HG02763 (cell line): ENCODE results near the gene DGKI.
A peak's percentile ranks its signal among the peaks of the same experiment; 100 is the strongest.

Source experiments
- ATAC-seq: cut with Tn5 transposase; IDR thresholded peaks from one replicate; pipeline ENCODE4 v1.9.1; 2021; ENCODE audit warnings: mild to moderate bottlenecking, moderate library complexity; ENCODE audit not compliant: unreplicated experiment

DGKI gene

GRCh38 chr7:137846827-137847567 is at the start of gene DGKI:
DGKI (minus strand) TSS chr7:137846974.
- ATAC-seq, result no peak

GRCh38 chr7:137895301-137896221 is 48.8 kb upstream of the DGKI start:
- ATAC-seq, result peak; percentile 72

GRCh38 chr7:137893143-137893742 is 46.5 kb upstream of the DGKI start:
- no peak for ATAC-seq

- ATAC-seq, result no peak
These were observed 44.4 kb upstream of the DGKI start for GRCh38 chr7:137891016-137891655.

GRCh38 chr7:137890449-137890921 is 43.7 kb upstream of the DGKI start:
- no peak for ATAC-seq

GRCh38 chr7:137888241-137888640 is 41.5 kb upstream of the DGKI start:
- no peak for ATAC-seq

GRCh38 chr7:137886746-137887145 is 40.0 kb upstream of the DGKI start:
- no peak for ATAC-seq

GRCh38 chr7:137886281-137886680 is 39.5 kb upstream of the DGKI start:
- ATAC-seq, result no peak

- ATAC-seq, result no peak
These were observed 38.9 kb upstream of the DGKI start for GRCh38 chr7:137885678-137886077.

GRCh38 chr7:137882806-137883205 is 36.0 kb upstream of the DGKI start:
- no peak for ATAC-seq

- peak; percentile 81 for ATAC-seq
These were observed 35.5 kb upstream of the DGKI start for GRCh38 chr7:137882261-137882668.

- ATAC-seq, result peak; percentile 3
These were observed 35.0 kb upstream of the DGKI start for GRCh38 chr7:137881607-137882260.

GRCh38 chr7:137880432-137880831 is 33.7 kb upstream of the DGKI start:
- no peak for ATAC-seq

- ATAC-seq, result no peak
These were observed 32.8 kb upstream of the DGKI start for GRCh38 chr7:137879357-137880158.

- ATAC-seq, result no peak
These were observed 31.7 kb upstream of the DGKI start for GRCh38 chr7:137878333-137878961.

GRCh38 chr7:137877027-137877675 is 30.4 kb upstream of the DGKI start:
- no peak for ATAC-seq

- ATAC-seq, result no peak
These were observed 29.0 kb upstream of the DGKI start for GRCh38 chr7:137875746-137876145.

GRCh38 chr7:137873979-137874777 is 27.4 kb upstream of the DGKI start:
- no peak for ATAC-seq
